Lower leg skin (tissue), 4 donors: ENCODE measurements around the gene PPM1N. TPM values are rescaled to one million over a fixed set of nuclear protein-coding genes. Genes with fewer than 3 reads are reported as not detected.

ENCODE experiments used
- DNase-seq, 2 donors: peaks; one replicate each; pipeline ENCODE4 v3.0.0-alpha.2; 2019; ENCODE audit warnings: low spot score in 2 of 2
- H3K4me3 ChIP-seq: fragments of 200-600 bp; sonication (generic); 2 replicates; pipeline ENCODE4 v1.5.1; 2017; ENCODE audit warnings: mild to moderate bottlenecking, low read depth; ENCODE audit not compliant: poor library complexity, severe bottlenecking
- POLR2A ChIP-seq, 2 donors: fragments of 450-650 bp; IDR thresholded peaks; one replicate each; pipeline ENCODE4 v1.6.1; 2016 to 2017; ENCODE audit warnings: antibody characterized with exemption in 2 of 2, mild to moderate bottlenecking in 1 of 2, moderate library complexity in 1 of 2
- WGBS, 2 donors: methylation state at CpG; one replicate each; pipeline ENCODE4 v1.1.5; 2018; 5-methylcytosine and 5-hydroxymethylcytosine counted together
- intact Hi-C: fragments of 100-400 bp; cut with DNase I; formaldehyde crosslinking; loops from one replicate; pipeline ENCODE4 v1.15.0; 2023; ENCODE audit warnings: low total_unique reads
- total RNA-seq, 4 donors: library from RNA; depleted of rRNA; stranded (reverse); fragments of >200 nt; gene quantifications; one replicate each; pipeline ENCODE4 v1.1.0, GENCODE V29; 2016
- TF ChIP-seq, protein P1 (sequence below), 3 donors: fragments of 450-650 bp; IDR thresholded peaks; one replicate each; pipeline ENCODE4 v1.5.1; 2016; ENCODE audit warnings: antibody characterized with exemption in 3 of 3, mild to moderate bottlenecking in 3 of 3, moderate library complexity in 2 of 3

PPM1N gene
- total RNA-seq, 4 donors from 2014 or later = 2.9 to 4.7 (median 3.6) TPM

DNA sequence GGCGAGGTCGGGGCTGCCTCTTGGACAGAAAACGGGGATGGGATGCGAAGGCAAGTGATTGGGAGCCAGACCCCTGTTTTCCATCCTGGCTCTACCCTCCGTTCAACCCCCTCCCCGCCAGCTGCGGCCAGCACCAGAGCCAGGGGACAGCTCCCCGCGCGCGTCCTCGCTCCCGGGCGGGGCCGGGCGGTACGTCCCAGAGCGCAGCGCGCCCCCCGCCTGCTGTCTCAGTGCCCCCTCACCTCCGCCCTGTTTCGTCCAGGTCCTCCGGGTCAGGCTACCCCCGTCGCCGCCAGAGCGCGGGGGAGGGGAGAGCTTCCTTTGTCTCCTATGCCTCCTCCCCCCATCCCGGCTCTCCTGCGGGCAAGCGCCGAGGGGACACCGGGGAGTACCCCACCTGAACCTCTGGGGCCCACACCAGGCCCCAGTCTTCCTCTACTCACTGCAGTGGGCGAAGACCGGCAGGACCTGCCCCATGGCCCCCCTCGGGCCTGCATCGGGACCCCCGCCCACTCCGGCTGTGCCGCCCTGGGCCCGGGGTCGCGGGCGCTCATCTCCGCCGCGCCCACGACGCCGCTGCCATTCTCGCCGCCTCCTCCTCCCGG, 1.8 kb upstream of the PPM1N start:
- 0% methylated on average over 37 to 41 of the region's 54 CpGs for WGBS, 2 donors
- DNase-seq = peak in 1 of 2 donors; percentile 89
- TF ChIP-seq, protein P1, sequence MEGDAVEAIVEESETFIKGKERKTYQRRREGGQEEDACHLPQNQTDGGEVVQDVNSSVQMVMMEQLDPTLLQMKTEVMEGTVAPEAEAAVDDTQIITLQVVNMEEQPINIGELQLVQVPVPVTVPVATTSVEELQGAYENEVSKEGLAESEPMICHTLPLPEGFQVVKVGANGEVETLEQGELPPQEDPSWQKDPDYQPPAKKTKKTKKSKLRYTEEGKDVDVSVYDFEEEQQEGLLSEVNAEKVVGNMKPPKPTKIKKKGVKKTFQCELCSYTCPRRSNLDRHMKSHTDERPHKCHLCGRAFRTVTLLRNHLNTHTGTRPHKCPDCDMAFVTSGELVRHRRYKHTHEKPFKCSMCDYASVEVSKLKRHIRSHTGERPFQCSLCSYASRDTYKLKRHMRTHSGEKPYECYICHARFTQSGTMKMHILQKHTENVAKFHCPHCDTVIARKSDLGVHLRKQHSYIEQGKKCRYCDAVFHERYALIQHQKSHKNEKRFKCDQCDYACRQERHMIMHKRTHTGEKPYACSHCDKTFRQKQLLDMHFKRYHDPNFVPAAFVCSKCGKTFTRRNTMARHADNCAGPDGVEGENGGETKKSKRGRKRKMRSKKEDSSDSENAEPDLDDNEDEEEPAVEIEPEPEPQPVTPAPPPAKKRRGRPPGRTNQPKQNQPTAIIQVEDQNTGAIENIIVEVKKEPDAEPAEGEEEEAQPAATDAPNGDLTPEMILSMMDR (IDR thresholded peaks at IDR 0.05) = no peak
- no peak for TF ChIP-seq POLR2A (IDR thresholded peaks at IDR 0.05)
- intact Hi-C loops = no loop called here
- H3K4me3 ChIP-seq = peak overlapping the region; percentile 57

DNA sequence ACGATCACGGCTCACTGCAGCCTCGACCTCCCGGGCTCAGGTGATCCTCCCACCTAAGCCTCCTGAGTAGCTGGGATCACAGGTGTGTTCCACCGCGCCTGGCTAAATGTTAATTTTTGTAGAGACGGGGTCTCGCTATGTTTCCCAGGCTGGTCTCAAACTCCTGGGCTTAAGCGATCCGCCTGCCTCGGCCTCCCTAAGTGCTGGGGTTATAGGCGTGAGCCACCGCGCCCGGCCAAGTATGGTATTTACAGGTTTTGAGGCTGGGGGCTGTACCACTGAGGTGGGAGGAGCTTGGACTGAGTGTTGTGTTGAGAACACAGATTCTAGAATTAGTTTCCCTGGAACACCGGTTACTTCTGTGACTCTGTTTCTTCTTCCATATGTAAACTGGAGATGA, 452 bp upstream of the PPM1N start:
- 27 to 36% methylated on average over 13 to 16 of the region's 16 CpGs for WGBS, 2 donors
- H3K4me3 ChIP-seq = no peak overlapping the region
- no peak for DNase-seq
- no peak for TF ChIP-seq POLR2A (IDR thresholded peaks at IDR 0.05)
- TF ChIP-seq, protein P1 (IDR thresholded peaks at IDR 0.05) = no peak
- intact Hi-C loops = no loop called here

DNA sequence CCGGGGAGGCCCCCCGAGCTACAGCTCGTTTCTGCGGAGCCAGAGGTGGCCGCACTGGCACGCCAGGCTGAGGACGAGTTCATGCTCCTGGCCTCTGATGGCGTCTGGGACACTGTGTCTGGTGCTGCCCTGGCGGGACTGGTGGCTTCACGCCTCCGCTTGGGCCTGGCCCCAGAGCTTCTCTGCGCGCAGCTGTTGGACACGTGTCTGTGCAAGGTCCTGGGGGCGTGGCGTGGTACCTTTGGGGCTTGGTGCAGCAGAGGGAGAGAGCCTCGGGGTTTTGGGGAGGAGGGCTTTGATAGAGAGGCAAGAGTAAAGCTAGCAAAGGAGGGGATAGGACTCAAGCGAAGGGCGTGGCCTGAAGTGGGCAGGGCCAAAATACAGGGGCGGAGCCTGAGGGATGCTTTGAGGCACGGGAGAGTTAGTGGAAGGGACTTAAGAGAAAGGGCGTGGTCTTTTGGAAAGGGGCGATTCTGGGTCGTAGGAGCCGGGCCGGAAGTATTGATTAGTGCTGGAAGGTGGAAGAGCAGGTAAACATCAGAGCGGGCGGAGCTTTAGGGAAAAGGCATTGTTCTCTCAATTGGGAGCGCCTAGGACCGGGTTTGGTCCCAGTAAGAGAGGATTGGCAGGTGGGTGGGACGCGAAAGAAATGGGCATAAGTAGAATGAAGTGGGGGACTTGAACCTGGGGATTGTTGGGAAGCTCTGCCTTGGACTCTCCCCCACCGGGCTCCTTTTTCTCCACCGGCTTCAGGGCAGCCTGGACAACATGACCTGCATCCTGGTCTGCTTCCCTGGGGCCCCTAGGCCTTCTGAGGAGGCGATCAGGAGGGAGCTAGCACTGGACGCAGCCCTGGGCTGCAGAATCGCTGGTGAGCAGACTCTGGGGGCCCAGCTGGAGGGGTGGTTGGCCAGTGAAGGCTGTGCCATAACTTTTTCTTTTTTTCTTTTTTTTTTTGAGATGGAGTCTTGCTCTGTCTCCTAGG, 1.2 kb downstream of the PPM1N start:
- intact Hi-C loops = no loop called here
- H3K4me3 ChIP-seq = no peak overlapping the region
- WGBS, 2 donors = 15 to 17% methylated on average over 28 to 29 of the region's 37 CpGs
- TF ChIP-seq POLR2A (IDR thresholded peaks at IDR 0.05) = no peak
- TF ChIP-seq, protein P1 (IDR thresholded peaks at IDR 0.05) = no peak
- DNase-seq = peak in 1 of 2 donors; percentile 55

DNA sequence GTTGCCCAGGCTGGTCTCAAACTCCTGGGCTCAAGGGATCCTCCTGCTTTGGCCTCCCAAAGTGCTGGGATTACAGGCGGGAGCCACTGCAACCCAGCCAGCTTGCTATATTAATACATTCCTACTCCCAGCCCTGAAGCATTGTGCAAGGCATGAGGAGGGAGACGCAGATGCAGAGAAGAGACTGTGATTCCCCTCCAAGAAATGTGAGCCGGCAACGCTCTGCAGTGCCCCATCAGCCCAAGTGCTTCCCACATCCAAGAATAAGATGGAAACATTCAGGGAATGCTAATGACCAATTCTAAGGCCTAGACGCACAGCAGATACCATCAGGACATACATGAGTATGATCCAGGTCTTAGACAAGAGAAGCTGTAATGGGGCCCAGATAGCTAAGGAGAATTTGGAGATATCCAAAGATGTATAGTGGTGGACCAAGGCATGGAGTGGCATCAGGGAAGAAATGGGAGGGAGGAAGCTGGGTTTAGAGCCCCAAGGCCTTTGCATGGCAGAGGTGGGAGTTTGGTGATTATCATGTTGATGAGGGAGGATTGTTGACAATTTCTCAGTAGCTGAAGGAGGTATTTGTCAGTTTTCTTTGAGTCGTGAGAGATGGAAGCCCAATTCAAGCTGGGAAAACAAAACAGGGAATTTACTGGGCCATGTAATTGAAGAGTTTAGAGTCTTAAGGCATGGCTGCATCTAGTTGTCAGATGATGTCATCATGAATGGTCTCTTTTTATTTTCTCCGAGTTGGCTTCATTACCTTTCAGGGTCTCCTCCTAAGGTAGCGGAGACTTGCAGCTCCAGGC, 2.9 kb downstream of the PPM1N start:
- intact Hi-C loops = no loop called here
- DNase-seq = no peak
- TF ChIP-seq POLR2A (IDR thresholded peaks at IDR 0.05) = no peak
- TF ChIP-seq, protein P1 (IDR thresholded peaks at IDR 0.05) = no peak

DNA sequence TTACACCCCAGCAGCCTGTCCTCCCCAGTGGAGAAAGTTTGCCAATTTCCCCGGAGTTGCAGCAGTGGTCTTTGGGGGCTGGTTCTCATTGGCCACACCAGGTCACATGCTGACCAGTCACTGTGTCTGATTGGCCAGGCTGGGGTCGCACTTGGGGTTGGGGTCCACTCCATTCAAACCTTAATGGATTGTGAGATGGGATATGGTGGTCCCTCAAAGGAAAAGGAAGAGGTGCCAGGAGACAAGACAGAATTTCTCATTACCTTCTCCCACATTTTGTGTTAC, 3.4 kb downstream of the PPM1N start:
- no peak overlapping the region for H3K4me3 ChIP-seq
- 56 to 59% methylated on average over 2 of the region's 2 CpGs for WGBS, 2 donors
- no peak for TF ChIP-seq POLR2A (IDR thresholded peaks at IDR 0.05)
- TF ChIP-seq, protein P1 (IDR thresholded peaks at IDR 0.05) = no peak
- intact Hi-C loops = no loop called here
- no peak for DNase-seq

More for the DNA sequence above, 2.9 kb downstream of the PPM1N start:
- WGBS, 2 donors = 76 to 77% methylated on average over 8 of the region's 8 CpGs
- no peak overlapping the region for H3K4me3 ChIP-seq
